Esophagus muscularis mucosa (tissue), 4 donors: ENCODE measurements around the gene KRTAP20-4.

Source experiments
- CTCF ChIP-seq, 3 experiments: fragments of 200-600 bp in 2 of 3; fragments of 450-650 bp in 1 of 3; sonication (generic) in 2 of 3; IDR thresholded peaks; one replicate each; pipeline ENCODE4 v1.5.1; 2017 to 2019; ENCODE audit warnings: antibody characterized with exemption in 3 of 3, mild to moderate bottlenecking in 2 of 3, moderate library complexity in 1 of 3
- EP300 ChIP-seq: sonication (generic); formaldehyde crosslinking; IDR thresholded peaks from one replicate; pipeline ENCODE4 v1.6.1; 2017; ENCODE audit warnings: antibody characterized with exemption
- POLR2A ChIP-seq: fragments of 450-650 bp; IDR thresholded peaks from one replicate; pipeline ENCODE4 v1.6.1; 2017; ENCODE audit warnings: antibody characterized with exemption, moderate library complexity, mild to moderate bottlenecking, low read depth
- POLR2AphosphoS5 ChIP-seq, 2 donors: sonication (generic); formaldehyde crosslinking; IDR thresholded peaks; one replicate each; pipeline ENCODE4 v1.6.1; 2017; ENCODE audit warnings: antibody characterized with exemption in 2 of 2

- TF ChIP-seq POLR2A: no peak
- no peak for TF ChIP-seq CTCF (IDR thresholded peaks at IDR 0.05)
- no peak for TF ChIP-seq EP300
- no peak for TF ChIP-seq POLR2AphosphoS5 (IDR thresholded peaks at IDR 0.05)
Observed at GRCh38 chr21:30620522-30620921, at the start of gene KRTAP20-4.
